HG03460 (cell line): ENCODE measurements around the gene SMPD4.
"Not testable (repeated sequence)": the region's sequence is repeated elsewhere in the genome, so short reads cannot be mapped to it uniquely, and the experiment has no call there.

Experiments used
- ATAC-seq: cut with Tn5 transposase; IDR thresholded peaks from one replicate; pipeline ENCODE4 v1.9.1; 2021; ENCODE audit not compliant: unreplicated experiment

Gene SMPD4

GRCh38 chr2:130142396-130143265 lies 38.8 kb downstream of the SMPD4 start:
- not testable (repeated sequence) for ATAC-seq

GRCh38 chr2:130141645-130142370 lies 39.6 kb downstream of the SMPD4 start:
- ATAC-seq, result not testable (repeated sequence)

DNA sequence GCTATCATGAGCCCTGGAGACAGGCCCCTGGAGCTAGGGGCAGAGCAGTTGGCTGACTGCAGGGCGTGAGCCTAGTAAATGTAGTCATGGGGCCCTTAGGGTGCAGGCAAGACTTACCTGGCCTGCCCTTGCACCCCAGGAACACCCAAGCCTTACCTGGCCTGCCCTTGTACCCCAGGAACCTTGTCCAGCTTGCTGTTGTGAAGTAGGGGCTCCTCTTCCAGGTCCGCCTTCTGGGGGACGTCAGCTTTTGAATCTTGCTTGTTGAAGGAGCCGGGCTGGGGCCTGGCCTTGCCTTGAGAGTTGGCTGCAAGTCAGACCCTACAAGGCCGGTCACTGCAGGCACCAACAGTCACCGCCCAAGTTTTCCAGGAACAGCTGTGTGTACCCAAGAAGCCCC lies 40.4 kb downstream of the SMPD4 start:
- ATAC-seq, result not testable (repeated sequence)

DNA sequence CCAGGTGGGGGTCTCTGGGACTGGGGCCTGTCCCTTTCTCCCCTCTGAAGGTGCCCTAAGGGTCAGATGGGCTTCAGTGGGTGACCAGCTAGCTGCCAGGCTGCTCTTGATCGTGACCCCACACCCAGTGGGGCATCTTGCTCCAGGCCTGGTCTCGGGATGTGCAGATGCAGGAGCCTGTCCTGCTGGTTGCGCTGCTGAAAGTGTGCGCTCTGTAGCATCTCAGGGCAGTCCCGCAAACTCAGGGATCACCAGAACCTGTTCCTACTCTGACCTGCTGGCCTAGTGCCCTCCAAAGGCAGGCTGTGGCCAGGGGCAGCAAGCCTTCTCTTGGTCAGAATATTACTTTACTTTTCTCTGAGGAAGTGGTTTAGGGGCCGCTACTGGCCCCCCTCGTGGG lies 40.9 kb downstream of the SMPD4 start:
- not testable (repeated sequence) for ATAC-seq

DNA sequence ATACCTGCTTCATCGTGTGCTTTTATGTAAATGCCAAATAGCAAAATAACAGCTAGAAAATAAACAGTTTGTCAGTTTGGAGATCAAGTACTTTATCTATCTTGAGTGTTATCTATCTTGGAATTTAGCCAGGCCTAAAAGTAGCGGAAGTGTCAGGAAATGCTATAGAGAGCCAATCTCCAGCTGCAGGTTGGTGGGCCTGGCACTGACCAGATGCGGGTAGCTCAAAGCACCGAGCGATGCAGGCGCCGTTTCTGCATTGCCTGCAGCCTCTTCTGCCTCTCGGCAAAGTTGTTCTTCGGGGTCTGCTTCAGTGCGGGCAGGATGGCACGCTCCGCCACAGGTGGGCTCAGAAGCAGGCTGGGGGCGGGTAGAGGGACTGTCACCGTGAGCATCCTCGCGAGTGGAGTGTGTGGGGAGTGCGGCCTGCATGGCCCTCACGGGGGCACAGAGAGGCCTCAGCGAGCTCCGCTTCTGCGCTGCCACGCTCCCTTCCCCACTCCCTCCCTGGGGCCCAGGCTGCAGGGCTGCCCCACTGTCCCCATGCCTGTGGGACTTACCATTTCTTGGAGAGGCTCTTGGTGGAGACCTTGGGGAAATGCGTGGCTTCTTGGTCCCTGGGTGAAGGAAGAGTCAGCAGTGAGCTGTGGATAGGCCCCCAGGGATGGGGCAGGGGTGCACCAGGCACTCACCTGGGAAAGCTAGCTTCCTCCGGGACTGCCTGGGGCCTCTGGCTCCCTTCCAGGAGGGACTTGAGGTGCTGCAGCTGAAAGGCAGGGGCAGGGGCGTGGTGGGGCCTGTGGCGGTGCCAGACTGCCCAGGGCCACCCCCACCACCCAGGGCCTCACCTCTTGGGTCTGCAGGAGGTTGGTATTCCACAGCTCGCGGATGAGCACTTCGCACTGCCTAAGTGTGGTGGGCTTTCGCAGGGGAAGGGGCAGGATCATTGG lies 41.8 kb downstream of the SMPD4 start:
- ATAC-seq, result not testable (repeated sequence)

DNA sequence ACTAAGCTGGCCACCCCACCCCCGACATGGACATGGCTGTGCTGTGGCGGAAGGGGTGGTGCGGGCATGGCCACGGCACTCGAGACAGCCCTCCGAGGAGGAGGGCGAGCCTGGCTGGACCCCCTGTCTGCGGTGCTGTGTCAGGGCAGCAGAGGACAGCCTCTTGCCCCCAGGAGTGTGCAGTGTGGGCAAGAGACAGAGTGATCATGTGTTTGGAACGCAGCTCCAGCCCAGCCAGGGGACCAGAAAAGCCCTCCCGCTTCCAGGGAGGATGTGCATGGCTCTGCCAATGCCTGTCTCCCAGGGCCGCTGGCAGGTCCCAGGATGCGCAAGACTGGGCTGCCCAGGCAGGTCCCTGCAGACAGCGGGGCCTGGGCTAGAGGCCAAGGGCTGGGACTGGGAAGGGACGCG lies 42.6 kb downstream of the SMPD4 start:
- ATAC-seq, result not testable (repeated sequence)

- not testable (repeated sequence) for ATAC-seq
Measured at GRCh38 chr2:130138326-130138725, 43.1 kb downstream of the SMPD4 start.

GRCh38 chr2:130137118-130137517 lies 44.3 kb downstream of the SMPD4 start:
- ATAC-seq, result not testable (repeated sequence)

GRCh38 chr2:130136546-130136945 lies 44.9 kb downstream of the SMPD4 start:
- not testable (repeated sequence) for ATAC-seq

GRCh38 chr2:130135692-130136541 lies 45.5 kb downstream of the SMPD4 start:
- no peak for ATAC-seq

GRCh38 chr2:130129120-130129829 lies 52.1 kb downstream of the SMPD4 start, which contains the start of gene POTEF:
Gene POTEF, minus strand, starts transcription at chr2:130129222. Its CDS starts 8,707 bp downstream, at chr2:130120515.
- not testable (repeated sequence) for ATAC-seq

DNA sequence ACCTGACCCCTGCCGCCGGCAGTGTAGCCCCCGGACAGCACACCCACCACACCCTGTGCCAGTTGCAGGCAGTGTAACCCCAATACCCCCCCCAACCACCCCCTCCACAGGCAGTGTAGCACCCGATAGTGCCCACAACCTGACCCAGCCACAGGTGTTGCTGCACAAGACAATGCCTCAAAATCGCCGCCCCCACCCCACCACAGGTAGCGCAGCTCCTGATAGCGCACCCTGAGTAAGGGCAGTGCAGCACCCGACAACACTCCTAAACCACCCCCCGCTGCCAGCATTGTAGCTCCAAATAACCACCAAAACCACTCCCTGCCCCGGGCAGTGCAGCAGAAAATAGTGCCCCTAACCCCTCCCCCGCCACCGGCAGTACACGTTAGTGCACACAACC lies 52.9 kb downstream of the SMPD4 start:
- ATAC-seq, result not testable (repeated sequence)

DNA sequence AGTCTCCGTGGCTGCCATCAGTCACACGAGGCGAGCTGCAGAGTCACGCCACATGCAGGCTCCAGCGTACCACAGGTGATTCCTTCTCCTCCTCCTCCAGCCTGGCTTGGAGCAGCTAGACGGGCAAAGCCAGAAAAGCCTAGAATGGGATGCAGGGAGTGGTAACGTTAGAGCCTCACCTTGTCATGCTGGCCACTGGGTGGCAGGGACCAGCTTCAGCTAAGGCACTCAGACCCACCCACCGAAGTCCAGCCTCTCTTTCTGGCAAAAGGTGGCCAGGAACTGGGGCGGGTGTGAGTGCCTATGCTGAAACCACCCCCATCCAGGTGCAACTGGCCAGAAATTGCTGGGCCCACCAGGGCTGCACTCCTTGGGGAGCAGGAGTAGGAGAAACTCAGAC lies 53.7 kb downstream of the SMPD4 start:
- not testable (repeated sequence) for ATAC-seq

DNA sequence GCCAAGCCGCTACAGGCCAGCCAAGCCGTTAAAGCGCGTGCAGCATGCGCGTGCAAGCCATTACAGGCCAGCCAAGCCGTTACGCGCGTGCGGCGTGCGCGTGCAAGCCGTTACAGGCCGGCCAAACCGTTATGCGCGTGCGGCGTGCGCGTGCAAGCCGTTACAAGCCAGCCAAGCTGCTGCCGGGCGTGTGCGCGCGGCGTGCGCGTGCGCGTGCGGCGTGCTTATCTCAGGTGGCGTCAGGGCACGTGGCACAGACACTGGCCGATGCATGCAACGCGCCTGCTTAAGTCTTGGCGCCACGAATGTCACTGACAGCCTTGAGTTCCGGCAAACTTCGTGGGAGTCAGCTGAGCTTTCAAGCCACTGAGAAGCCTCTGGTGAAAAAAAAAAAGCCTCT lies 60.5 kb downstream of the SMPD4 start:
- not testable (repeated sequence) for ATAC-seq

GRCh38 chr2:130102597-130103363 lies 78.6 kb downstream of the SMPD4 start:
- not testable (repeated sequence) for ATAC-seq
